Measurements from ENCODE around the gene PRKAB1. TPM values are rescaled to one million over a fixed set of nuclear protein-coding genes. Genes with fewer than 3 reads are reported as not detected.

The PRKAB1 gene, protein sequence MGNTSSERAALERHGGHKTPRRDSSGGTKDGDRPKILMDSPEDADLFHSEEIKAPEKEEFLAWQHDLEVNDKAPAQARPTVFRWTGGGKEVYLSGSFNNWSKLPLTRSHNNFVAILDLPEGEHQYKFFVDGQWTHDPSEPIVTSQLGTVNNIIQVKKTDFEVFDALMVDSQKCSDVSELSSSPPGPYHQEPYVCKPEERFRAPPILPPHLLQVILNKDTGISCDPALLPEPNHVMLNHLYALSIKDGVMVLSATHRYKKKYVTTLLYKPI
- 13.5 and 23.9 TPM in 2 replicates for total RNA-seq

DNA sequence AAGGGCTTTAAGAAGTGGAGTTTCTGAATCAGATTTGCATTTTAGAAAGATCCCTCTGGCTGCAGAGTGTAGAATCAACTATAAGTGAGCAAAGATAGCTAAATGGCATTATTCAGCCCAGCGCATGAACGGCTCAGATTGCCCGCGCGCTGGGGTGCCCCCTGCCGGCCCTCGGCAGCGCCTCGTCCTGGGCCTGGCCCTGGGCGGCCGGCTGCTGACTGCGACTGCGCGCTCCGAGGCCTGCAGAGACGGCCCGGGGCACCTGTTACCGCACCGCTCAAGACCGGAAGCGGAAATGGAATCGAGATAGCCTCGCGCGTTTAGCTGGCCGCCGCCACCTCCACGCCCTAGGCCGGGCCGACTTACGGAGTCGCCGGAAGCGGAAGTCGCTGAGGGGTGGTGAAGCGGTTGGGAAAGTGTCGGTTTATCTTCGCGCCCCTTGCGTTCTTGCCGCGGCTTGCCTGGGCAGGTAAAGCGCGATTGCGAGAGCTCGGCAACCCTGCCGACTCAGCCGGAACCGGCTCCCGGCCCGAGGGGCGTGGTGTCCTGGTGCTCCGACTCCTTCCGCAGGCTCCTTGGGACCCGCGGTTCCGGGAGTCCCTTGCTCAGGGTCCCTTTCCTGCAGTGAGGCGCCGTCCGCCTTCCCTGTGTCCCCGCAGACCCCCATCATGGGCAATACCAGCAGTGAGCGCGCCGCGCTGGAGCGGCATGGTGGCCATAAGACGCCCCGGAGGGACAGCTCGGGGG lies at the start of gene PRKAB1:
Gene PRKAB1 (plus strand): TSS at position 557 of the 747 bp plus-strand sequence. CDS start 112 bp downstream, at position 669.

Other genes starting within 250 kb of the PRKAB1 start
- gene TMEM233, start 74.4 kb upstream of the PRKAB1 start, total RNA-seq: 0.40 and 1.4 TPM in 2 replicates
- gene CIT, start 209.2 kb downstream of the PRKAB1 start, total RNA-seq: 23.2 and 31.1 TPM in 2 replicates